Measurements from ENCODE around the gene POLR2A.

Gene POLR2A

DNA sequence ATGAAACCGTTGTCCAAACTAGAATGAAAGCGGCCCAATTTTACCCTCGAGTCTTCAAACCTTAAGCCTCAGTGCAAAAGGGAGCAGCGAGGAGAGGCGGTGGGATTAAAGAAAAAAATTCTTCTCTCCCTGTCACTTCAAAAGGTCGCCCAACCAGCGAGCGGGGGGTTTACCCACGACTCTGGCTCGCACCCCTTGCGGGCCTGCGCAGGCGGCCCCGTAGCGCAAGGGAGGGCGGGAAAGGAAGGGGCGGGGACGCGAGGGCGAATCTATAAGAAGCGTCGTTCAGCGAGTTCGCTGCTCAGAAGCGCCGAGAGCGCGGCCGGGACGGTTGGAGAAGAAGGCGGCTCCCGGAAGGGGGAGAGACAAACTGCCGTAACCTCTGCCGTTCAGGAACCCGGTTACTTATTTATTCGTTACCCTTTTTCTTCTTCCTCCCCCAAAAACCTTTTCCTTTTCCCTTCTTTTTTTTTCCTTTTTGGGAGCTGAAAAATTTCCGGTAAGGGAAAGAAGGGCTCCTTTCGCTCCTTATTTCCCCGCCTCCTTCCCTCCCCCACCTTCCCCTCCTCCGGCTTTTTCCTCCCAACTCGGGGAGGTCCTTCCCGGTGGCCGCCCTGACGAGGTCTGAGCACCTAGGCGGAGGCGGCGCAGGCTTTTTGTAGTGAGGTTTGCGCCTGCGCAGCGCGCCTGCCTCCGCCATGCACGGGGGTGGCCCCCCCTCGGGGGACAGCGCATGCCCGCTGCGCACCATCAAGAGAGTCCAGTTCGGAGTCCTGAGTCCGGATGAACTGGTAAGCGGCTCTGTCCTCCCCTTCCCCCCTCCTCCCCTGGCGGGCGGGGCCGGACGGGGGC lies at the start of gene POLR2A:
TSS of gene POLR2A (plus strand) at position 300 of the 852 bp plus-strand sequence.
- DNase-seq, result peak; percentile 98

DNA sequence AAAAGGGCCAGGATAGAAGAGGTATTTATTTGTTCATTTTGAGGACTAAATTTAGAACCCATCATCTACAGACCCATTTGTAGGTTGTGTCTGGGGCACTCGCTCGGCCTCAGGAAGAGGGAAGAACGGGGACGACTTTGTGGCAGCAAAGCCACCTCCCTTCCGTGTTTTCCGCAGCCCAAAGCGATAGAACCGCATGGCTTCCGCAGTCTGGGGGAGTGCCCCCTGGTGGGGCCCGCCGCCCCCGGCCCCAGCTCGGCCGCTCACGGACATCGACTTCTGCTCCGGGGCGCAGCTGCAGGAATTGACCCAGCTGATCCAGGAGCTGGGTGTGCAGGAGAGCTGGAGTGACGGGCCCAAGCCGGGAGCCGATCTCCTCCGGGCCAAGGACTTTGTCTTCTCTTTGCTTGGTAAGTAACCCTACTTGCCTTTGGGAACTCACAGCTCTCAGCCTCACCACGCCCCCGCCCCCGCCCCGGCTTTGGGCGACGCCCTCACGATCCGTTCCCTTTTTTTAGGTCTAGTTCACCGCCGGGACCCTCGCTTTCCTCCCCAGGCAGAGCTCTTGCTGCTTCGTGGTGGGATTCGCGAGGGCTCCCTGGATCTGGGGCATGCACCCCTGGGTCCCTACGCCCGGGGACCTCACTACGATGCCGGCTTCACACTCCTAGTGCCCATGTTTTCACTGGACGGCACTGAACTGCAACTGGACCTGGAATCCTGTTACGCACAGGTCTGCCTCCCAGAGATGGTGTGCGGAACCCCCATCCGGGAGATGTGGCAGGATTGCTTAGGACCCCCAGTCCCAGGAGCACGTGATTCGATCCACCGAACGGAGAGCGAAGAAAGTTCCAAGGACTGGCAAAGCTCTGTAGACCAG lies 48.2 kb upstream of the POLR2A start:
- peak; percentile 54 for DNase-seq

DNA sequence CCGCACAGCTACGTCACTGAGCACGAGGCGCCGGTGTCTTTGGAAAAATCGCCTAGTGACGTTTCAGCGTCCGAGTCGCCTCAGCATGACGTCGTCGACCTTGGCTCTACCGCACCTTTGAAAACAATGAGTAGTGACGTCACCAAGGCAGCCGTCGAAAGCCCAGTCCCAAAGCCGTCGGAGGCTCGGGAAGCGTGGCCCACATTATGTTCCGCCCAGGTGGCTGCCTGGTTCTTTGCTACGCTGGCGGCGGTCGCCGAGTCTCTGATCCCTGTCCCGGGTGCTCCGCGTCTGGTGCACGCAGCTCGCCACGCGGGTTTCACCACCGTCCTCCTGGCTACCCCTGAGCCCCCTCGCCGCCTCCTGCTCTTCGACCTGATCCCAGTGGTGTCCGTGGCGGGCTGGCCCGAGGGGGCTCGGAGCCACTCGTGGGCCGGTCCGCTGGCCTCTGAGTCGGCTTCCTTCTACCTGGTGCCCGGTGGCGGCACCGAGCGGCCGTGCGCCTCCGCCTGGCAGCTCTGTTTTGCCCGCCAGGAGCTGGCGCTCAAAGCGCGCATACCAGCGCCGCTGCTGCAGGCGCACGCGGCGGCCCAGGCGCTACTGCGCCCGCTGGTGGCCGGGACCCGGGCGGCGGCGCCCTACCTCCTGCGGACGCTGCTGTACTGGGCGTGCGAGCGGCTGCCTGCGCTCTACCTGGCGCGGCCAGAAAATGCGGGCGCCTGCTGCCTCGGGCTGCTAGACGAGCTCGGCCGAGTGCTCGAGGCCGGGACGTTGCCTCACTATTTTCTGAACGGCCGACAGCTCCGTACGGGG lies 47.4 kb upstream of the POLR2A start:
- DNase-seq, result peak; percentile 84

- no peak for DNase-seq
These were observed 46.8 kb upstream of the POLR2A start for GRCh38 chr17:7437369-7437863.

DNA sequence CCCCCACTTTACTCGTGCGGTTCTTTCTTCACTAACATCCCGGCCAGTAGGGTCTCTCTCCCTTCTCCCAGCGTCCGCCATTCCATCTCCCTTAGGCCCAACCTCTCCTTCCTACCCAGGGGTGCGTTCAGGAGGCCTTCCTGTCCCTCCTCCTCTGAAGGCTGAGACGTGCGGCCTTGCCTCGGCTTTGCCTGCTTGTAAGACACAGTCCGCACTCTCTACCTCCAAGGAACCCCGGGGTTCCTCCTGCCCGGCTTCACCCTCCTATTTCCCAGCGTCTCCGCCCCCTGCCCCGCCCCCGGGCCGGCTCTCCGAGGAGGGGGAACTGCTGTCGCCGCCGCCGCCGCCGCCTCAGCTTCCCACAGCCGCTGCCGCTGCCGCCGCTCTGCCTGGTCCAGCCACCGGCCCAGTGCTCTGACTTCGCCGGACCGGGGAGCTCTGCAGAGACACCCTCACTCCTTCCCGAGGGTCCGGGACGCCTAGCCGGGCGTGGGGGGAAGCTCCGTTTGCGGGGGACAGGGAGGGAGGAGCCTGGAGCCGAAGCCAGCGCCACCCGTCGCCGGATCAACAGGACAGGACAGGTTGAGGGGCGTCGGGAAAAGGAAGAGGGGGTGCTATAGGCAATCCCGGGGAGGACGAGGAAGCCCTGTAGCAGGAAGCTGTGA lies 46.1 kb upstream of the POLR2A start:
- peak; percentile 70 for DNase-seq

- no peak for DNase-seq
These were observed 45.3 kb upstream of the POLR2A start for GRCh38 chr17:7438656-7439460.

GRCh38 chr17:7439462-7440112 lies 44.6 kb upstream of the POLR2A start, which contains the start of gene FGF11:
TSS of gene FGF11 (plus strand) at chr17:7439512. CDS start at chr17:7439621, 109 bp downstream.
- DNase-seq, result no peak

DNA sequence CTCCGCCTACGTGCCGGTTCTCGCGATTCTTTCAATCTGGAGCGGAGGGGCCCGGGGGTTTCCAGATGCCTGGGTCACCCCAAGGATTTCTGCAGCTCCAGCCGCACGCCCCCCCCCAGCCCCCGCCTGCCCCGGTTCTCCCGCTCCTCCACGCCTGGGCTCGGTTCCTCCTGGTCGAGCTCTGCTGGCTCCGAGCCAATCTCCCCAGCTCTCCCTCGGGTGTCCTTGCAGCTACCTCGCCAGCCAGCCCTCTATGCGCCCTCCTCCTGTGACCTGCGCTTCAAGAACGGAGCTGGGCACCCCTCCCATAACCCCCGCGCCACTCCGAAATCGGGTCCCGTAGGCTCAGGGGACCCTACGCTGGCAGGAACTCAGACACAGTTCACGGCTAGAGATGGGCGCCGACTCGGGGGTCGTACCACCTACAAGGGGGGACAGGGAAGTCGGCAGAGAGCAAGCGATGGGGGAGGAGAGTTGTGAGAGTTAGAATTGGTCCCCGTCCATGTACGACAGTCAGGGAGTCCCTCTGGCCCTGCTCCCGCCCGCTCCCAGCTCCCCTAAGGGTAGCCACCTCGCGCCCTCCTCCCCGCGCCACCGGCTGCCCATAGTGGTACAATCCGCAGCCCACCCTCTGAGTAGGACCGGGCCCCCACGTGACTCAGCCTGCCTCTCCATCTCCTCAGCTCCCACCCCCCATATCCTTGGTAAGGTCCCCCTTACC lies 43.9 kb upstream of the POLR2A start:
- peak; percentile 38 for DNase-seq

GRCh38 chr17:7440834-7441195 lies 43.4 kb upstream of the POLR2A start:
- DNase-seq, result no peak

DNA sequence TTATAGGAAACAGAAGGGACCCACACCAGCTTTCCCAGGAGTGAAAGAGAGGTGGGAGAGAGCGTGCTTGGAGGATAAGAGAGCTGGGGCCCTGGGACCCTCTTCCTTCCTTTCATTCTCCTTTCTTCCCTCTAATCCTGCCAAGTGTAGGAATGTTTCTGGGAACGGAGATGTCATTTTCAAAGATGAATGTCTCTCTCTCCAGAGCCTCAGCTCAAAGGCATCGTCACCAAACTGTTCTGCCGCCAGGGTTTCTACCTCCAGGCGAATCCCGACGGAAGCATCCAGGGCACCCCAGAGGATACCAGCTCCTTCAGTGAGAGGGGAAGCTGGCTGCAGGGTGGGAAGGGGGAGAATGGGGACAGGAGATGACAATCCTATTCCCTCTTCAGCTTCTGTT lies 42.9 kb upstream of the POLR2A start:
- DNase-seq, result no peak

DNA sequence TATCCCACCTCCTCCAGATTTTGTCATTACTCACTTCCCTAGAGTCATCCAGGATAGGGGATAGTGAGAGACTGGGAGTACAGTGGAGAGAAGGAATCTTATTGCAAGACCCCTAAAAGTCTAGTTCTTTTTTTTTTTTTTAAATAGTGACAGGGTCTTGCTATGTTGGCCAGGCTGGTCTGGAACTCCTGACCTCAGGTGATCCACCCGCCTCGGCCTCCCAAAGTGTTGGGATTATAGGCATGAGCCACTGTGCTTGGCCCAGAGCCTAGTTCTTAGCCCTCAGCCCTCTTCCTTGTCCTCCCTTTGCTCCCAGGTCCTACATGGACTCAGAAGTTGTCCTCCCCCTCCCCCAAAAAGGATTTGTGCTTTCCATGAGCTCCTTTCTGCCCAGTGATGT lies 42.0 kb upstream of the POLR2A start:
- no peak for DNase-seq

- no peak for DNase-seq
These were observed 40.4 kb upstream of the POLR2A start for GRCh38 chr17:7443499-7444485.

DNA sequence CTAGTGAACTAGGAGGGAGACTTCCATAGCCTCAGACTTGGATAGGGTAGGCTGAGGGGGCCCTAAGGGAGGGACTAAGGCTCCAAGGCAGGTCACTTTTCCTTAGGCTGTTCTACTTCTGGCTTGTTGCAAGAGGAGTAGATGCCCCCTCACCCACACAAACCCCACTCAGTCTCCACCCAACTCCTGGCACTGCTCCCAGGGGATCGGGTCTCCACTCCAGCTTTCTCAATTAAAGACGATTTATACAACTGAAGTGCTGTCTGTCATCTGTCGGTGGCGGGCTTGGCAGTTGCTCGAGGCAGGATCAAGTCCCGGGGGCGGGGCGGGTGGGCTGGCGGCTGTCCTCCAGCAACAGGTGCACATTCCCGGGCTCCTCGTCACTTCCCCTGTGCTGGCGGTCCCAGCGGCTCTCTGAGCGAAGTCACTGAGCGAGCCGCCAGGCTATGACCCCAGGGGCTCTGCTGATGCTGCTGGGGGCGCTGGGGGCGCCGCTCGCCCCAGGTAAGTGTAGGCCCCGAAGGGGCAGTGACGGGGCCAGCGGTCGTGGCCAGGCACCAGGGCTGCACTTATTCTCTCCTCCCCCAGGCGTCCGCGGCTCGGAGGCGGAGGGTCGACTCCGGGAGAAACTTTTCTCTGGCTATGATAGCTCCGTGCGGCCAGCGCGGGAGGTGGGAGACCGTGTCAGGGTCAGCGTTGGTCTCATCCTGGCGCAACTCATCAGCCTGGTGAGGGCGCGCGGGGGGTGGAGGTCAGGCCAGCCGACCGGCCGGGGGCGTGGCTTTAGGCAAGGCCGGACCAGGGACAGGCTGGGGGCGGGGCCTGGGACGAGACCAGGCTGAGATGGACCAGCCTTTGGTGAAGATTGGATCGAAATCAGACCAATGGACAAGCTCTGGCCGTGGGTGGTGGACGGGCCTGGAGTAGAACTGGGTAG lies 39.2 kb upstream of the POLR2A start, which contains the start of gene CHRNB1:
TSS of gene CHRNB1 (plus strand) at position 380 of the 937 bp plus-strand sequence. CDS start at position 447, 67 bp downstream.
- DNase-seq, result peak; percentile 14

GRCh38 chr17:7445619-7445968 lies 38.6 kb upstream of the POLR2A start:
- DNase-seq, result peak; percentile 34

DNA sequence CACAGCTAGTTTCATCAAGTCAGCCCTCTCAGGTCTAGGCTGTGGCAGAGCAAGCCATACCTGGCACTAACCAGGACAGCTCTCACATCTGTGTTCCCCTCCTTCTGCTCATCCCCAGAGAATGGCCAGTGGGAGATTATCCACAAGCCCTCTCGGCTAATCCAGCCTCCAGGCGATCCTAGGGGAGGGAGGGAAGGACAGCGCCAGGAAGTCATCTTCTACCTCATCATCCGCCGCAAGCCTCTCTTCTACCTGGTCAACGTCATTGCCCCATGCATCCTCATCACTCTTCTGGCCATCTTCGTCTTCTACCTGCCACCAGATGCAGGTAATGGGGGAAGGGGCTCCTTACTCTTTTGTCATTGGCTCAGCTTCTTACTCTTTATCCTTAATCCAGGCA lies 35.7 kb upstream of the POLR2A start:
- no peak for DNase-seq

DNA sequence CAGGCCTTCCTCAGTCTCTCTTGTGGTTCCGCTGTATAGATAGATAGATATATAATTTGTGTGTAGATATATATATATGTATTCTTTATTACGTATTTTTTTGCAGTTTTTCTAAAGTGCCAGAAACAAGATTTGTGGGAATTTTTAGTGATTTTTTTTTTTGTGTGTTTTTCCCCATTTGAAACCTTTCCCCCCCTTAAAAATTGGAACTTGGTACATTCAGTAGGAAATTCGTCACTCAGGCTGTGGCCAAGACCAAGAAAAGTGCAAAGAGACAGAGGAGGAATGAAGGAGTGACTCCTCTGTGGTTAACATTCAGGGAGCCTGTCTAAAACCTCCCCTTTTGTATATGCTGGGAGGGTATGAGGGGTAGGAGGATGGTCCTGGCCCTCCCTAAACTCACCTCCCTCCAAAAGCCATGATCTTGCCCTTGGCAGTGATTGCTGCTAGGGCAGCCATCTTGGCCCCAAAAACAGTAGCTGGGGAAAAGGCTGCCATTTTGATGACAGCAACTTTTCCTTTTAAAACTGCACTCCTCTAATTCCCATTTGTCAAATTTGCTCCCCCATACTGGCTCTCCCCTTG lies 24.1 kb upstream of the POLR2A start:
- DNase-seq, result no peak

Data from activated CD8-positive, alpha-beta memory T cell treated with anti-CD3 and anti-CD28 coated beads, Interleukin-2, amount 50 U/mL, for 4 hours (primary cell).